Measurements from ENCODE around the gene COL4A1.

The COL4A1 gene

GRCh38 chr13:110269509-110270185 is 37.3 kb downstream of the COL4A1 start:
- TF ChIP-seq SIN3A (IDR thresholded peaks at IDR 0.05; ENCODE audit: borderline replicate concordance, insufficient read depth, low read length) = no peak
- no peak for TF ChIP-seq REST (IDR thresholded peaks at IDR 0.05; ENCODE audit: insufficient read depth in 1 of 2, low read depth in 2 of 2, low read length in 2 of 2)
- no peak for TF ChIP-seq TAF1 (IDR thresholded peaks at IDR 0.05; ENCODE audit: borderline replicate concordance, insufficient read depth, low read length)
- no peak for TF ChIP-seq POLR2AphosphoS5 (IDR thresholded peaks at IDR 0.05; ENCODE audit: low read depth, low read length)
- TF ChIP-seq FOXP2 (optimal IDR thresholded peaks at IDR 0.05; ENCODE audit: borderline replicate concordance, extremely low read depth, extremely low read length, insufficient read depth) = no peak

GRCh38 chr13:110268576-110269185 is 38.3 kb downstream of the COL4A1 start:
- no peak for TF ChIP-seq TAF1 (IDR thresholded peaks at IDR 0.05; ENCODE audit: borderline replicate concordance, insufficient read depth, low read length)
- no peak for TF ChIP-seq POLR2AphosphoS5 (IDR thresholded peaks at IDR 0.05; ENCODE audit: low read depth, low read length)
- TF ChIP-seq FOXP2 (optimal IDR thresholded peaks at IDR 0.05; ENCODE audit: borderline replicate concordance, extremely low read depth, extremely low read length, insufficient read depth) = no peak
- TF ChIP-seq REST (IDR thresholded peaks at IDR 0.05; ENCODE audit: insufficient read depth in 1 of 2, low read depth in 2 of 2, low read length in 2 of 2) = no peak
- no peak for TF ChIP-seq SIN3A (IDR thresholded peaks at IDR 0.05; ENCODE audit: borderline replicate concordance, insufficient read depth, low read length)

- TF ChIP-seq TAF1 (IDR thresholded peaks at IDR 0.05; ENCODE audit: borderline replicate concordance, insufficient read depth, low read length) (no peak), SIN3A (IDR thresholded peaks at IDR 0.05; ENCODE audit: borderline replicate concordance, insufficient read depth, low read length) (no peak), REST (IDR thresholded peaks at IDR 0.05; ENCODE audit: insufficient read depth in 1 of 2, low read depth in 2 of 2, low read length in 2 of 2) (no peak), FOXP2 (optimal IDR thresholded peaks at IDR 0.05; ENCODE audit: borderline replicate concordance, extremely low read depth, extremely low read length, insufficient read depth) (no peak), POLR2AphosphoS5 (IDR thresholded peaks at IDR 0.05; ENCODE audit: low read depth, low read length) (no peak)
Measured at GRCh38 chr13:110268061-110268460, 38.9 kb downstream of the COL4A1 start.

GRCh38 chr13:110266983-110267382 is 40.0 kb downstream of the COL4A1 start:
- TF ChIP-seq FOXP2 (optimal IDR thresholded peaks at IDR 0.05; ENCODE audit: borderline replicate concordance, extremely low read depth, extremely low read length, insufficient read depth) = no peak
- TF ChIP-seq REST (IDR thresholded peaks at IDR 0.05; ENCODE audit: insufficient read depth in 1 of 2, low read depth in 2 of 2, low read length in 2 of 2) = peak; percentile 14 to 77; a peak in 2 of 4 replicates
